ENCODE measurements around the gene B4GALT2.

B4GALT2 gene

DNA sequence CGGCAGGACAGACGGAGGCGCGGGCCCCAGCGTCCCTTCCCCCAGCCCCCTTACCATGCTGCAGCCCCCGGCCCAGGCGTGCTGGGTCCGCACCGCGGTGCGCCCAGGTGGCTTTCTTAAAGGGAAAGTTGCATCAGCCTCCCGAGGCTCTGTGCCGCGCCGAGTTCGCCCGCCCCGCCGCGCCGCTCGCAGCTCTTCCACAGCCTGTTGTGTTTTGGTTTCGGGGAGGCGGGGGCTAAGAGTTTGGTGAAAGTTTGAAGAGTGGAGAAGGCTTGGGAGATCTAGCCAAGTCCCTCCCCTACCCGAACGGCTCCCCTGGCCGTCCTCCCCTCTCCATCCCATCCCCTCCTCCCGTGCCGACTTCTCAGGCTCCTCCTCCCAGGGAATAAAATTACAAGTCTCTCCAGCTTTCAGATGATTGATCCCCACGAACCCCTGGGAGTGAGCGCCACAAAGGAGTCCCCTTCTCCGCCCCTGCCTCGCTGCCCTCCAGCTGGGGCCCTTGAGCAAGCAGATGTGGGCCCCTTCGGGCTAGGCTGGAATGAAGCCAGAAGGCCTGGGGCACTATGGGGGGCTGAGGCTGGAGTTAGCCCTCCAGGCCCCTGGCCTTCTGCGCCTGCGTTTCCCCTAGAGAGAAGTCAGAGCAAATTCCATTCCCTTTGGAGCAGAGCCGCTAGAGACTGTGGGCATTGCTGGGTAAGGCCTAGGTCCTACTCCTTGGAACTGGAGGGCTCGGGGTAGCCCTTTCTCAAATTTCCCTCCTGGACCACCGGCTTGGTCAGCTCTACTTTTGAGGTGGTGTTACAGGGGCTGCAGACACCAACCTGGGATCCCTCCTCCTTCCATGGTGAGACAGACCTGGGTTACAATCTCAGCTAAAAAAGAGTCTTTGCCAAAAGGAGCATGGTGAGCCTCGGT is 52.5 kb downstream of the B4GALT2 start, which contains the start of gene SLC6A9:
TSS of gene SLC6A9 (minus strand) at position 211 of the 918 bp plus-strand sequence. CDS start 7,185 bp downstream, outside the sequence.
- DNase-seq: peak; percentile 44

DNA sequence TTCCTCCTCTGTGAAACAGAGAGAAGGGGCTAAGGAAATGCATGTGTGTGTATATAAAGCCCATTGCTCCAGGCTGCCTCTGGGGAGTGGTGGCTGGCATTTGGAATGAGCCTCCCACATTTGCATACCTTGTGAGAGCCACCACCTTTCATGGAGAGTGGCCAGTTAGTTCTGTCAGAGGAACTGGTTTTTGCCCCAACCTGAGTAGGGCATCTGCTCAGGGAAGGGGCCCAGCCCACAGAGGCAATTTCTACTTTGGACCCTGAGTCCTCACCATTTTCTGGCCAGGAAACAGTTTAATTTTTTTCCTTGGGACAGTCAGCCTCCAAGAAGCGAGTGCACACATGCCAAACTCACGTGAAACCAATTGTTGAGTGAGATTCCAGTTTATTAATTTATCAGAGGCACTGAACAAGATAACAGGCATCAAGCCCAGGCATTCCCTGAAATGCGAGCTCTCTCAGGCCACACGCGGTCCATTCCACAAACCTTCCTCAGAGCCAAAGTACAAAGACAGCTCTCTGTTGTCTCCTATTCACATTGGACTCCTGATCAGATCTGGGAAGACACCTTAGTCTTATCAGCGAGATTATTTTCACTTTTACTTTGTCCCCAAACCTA is 53.3 kb downstream of the B4GALT2 start:
- no peak for DNase-seq

DNA sequence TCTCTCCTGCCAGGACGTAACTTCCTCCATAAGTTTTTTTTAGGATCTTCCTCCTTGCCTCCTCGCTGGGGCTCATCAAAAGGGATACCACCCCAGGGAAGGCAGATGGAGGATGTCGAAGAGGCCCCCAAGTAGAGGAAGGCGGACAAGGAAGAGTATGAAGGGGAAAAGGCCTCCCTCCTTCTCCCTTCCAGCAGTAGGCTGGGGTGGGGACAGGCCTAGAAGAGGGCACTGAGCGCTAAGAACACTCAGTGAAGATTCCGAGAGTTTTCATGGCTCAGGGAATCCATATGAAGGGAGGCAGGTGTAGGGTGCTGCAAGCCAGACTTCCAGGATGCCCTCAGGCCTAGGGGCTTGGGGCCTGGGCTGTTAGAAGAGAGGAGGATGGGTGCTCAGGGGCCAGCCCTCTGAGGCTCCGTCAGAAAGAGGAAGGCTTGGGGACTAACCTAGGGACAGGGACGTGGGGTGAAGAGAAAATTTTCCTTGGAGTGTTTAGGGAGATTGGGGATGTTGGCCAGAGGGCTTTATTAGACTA is 54.1 kb downstream of the B4GALT2 start:
- no peak for DNase-seq

DNA sequence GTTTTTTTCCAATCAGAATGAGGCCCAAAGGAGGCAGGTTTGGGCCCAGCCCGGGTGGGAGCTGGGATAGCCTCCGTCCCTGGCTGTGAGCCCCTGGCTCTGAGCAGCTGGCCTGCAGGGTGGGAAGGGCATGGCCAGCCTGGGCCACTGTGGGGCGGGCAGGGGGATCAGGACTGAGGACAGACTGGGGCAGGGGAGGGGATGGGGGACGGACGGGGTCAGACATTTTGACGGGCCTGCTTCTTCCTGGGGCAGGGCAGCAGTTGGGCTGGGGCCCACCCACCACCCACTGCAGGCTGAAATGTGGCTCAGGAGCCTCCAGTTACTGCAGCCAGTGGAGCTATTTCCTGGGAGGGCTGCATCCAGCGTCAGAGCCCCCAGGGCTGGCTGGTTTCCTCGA is 54.7 kb downstream of the B4GALT2 start:
- DNase-seq: no peak

DNA sequence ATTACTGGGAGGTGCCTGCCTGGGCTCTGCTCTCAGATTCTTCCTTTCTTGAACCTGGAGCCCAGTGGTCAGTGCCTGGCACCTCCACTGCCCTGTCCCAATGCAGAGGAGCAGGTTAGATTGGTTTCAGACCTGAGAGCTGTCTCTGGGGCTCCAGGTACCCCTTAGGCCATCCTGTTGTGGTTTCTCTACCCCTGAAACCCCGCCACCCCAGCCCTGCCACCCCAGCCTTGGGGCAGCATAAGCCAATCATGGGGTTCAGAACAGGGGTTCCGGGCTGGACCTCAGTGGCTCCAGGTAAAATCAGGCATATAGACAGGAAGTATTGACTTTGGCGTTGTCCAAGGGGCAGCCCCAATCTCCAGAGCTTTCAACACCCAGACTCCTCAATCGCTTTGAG is 55.4 kb downstream of the B4GALT2 start:
- DNase-seq: no peak

DNA sequence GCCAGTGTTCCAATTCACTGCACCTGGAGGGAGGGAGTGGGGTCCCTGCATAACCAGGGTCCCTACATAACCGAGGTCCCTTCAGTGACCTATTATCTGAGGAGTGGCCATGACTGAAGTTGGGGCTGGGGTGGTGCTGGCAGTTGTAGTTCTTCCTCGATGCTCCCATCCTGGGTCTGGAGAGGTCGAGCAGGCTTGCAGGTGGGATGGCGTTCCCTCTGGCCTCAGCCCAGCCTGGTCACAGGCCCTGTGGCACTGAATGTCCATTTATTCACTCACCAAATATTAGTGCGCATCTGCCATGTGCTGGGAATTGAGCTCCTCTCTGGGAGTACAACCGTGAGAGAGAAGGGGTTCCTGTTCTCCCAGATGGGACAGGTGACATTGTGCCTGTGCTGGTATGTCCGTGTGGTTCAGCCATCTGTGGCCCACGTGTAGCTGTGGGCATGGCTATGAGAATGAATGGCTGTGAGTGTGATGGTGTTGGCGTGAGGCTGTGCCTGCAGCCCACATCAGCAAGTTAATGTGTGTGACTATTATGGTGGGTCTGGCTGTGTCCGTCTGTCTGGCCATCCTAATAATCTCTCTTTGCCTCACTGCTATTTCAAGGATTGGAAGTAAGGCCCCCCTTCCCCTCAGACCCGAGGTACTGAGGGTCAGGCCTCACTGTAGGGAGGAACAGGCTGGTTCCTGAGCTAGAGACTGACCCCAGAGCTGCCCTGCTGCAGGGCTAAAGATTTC is 56.1 kb downstream of the B4GALT2 start:
- no peak for DNase-seq

DNA sequence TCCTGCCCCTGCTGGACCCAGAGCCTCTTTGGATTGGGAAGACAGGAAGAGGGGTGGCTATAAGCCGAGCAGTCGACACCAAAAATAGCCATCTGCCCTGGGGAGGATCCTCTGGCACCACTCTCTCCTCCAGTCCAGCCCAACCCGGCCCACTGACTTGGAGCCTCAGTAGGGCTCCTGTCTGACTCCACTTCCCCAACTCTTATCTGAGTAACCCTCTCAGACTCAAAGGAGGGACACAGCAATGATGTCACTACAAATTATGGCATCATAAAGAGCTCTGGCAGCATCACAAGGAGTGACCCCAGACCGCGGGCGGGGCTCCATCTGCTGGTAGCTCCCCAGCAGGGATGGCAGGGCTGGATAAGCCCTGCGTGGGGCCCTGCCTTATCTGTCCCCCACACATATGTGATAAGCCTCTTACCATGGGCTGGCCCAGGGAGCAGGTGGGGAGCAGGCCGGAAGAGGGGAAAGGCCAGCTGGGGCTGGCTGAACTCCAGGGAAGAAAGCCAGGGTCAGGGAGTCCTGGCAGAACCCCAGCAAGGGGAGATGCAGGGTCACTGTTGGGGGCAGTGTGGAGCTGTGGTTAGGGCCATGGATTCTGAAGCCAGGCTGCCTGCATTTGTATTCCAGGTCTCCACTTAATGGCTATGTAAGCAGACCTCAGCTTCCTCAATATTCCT is 56.9 kb downstream of the B4GALT2 start:
- DNase-seq: no peak

DNA sequence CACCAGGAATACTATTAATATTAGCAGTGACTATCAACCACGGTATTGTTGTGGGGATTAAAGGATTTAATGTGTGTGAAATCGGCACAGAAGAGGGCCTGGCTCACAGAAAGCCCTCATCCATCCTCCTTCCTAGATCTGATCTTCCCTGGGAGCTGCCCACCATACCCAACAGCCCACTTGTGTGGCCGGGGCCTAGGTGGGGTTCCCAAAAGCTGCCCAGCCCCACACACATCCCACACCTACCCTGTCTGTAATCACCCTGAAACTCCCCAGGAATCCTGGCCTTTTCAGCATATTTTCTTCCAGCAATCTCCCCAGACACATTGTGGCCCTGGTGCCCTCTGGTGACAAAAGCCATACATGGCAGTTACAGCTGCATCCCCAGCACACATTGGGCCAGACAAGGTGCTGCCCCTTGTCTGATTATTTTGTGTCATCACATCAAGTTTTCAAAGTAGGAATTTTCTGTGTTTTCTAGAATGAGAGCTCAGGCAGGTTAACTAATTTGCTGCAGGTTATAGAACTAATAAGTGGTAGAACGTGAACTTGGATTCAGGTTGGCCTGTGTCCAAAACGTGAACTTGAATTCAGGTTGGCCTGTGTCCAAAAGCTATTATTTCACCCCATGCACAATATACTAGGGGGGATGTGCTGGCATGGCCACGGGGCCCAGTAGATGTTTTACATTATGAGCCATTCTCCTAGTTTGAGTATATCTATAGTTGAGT is 57.6 kb downstream of the B4GALT2 start:
- peak; percentile 59 for DNase-seq

DNA sequence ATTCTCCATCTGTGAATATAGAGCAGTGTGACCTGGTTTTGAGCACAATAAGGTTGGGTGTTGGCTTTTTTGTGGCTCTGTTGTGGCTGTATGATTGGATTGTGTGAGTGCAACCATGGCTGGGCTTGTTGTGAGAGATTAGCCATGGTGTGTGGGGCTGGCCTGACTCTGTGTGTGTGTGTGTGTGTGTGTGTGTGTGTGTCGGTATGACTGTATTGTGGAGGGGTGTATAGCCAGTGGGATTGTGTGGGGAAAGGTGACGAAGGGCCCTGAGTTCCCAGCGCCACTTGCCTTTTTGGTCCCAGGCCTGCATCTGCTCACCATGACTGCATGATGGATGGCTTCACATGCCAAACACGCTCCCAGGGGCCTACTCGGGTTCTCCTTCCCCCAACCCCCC is 58.1 kb downstream of the B4GALT2 start:
- DNase-seq: no peak

DNA sequence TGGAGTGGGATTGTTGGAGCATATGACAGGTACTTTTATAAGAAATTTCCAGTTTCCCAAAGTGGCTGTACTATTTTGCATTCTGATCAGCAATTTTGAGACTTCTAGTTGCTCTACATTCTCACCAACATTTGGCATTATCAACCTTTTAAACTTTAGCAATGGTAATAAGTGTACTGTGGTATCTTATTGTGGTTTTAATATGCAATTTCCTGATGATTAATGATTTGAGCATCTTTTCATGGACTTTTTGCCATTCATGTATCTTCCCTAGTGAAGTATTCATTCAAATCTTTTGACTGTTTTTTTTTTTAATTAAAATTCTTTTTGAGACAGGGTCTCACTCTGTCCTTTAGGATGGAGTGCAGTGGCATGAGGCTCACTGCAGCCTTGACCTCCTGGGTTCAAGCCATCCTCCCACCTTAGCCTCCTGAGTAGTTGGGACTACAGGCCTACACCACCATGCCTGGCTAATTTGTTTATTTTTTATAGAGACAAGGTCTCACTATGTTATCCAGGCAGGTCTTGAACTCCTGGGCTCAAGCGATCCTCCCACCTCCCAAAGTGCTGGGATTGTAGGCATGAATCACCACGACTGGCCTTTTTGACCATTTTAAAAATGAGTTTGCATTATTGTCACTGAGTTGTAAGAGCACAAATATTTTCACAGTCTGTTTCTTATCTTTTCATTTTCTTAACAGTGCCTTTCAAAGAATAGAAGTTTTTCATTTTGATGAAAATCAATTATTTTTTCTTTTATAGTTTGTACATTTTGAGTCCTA is 60.1 kb downstream of the B4GALT2 start:
- no peak for DNase-seq

DNA sequence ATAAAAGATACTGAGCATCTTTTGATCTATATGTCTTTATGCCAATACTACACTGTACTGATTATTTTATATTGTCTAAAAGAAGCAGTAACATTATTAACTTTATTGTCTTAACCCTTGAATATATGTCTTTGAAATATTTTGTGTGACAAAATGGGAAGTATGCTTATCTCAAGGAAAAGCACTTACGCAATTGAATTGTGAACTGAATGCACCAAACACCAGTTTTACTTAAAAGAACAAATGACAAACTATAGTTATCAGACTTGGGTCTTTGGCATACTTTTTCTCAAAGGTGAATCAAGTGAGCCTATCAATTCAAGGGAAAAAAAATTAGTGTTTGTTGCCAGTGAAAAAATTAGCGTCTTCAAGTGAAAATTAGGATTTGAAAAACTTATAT is 61.4 kb downstream of the B4GALT2 start:
- no peak for DNase-seq

Data from activated CD4-positive, CD25-positive, alpha-beta regulatory T cell treated with anti-CD3 and anti-CD28 coated beads, Interleukin-2, amount 50 U/mL, for 72 hours (primary cell).